Endothelial cell (in vitro differentiated cells): Measurements from ENCODE around the gene ITM2C. TPM values are rescaled to one million over a fixed set of nuclear protein-coding genes. Genes with fewer than 3 reads are reported as not detected.

Experiments used
- DNase-seq: peaks from one replicate; pipeline ENCODE4 v3.0.0; 2021; ENCODE audit warnings: low spot score
- H3K27ac Mint-ChIP-seq: one replicate; pipeline ENCODE4 v1.8.0; 2021; ENCODE audit warnings: mixed read lengths, inconsistent platforms; ENCODE audit not compliant: unreplicated experiment
- H3K27me3 Mint-ChIP-seq: one replicate; pipeline ENCODE4 v1.8.0; 2021; ENCODE audit warnings: mild to moderate bottlenecking, moderate library complexity, mixed read lengths, inconsistent platforms; ENCODE audit not compliant: unreplicated experiment
- H3K36me3 Mint-ChIP-seq: one replicate; pipeline ENCODE4 v1.8.0; 2021; ENCODE audit warnings: mild to moderate bottlenecking, low read depth, mixed read lengths, inconsistent platforms; ENCODE audit not compliant: unreplicated experiment
- H3K4me1 Mint-ChIP-seq: one replicate; pipeline ENCODE4 v1.8.0; 2021; ENCODE audit warnings: mild to moderate bottlenecking, mixed read lengths, inconsistent platforms; ENCODE audit not compliant: unreplicated experiment
- H3K4me3 Mint-ChIP-seq: one replicate; pipeline ENCODE4 v1.8.0; 2021; ENCODE audit warnings: mild to moderate bottlenecking, mixed read lengths, inconsistent platforms; ENCODE audit not compliant: unreplicated experiment
- H3K9me3 Mint-ChIP-seq: one replicate; pipeline ENCODE4 v1.8.0; 2021; ENCODE audit warnings: mixed read lengths, inconsistent platforms; ENCODE audit not compliant: unreplicated experiment
- total RNA-seq: library from RNA; stranded (reverse); fragmentation: NEBNext Ultra II Directional; extraction: Animal tissue kit (Norgen Biotek cat#: 25700); gene quantifications from one replicate; pipeline ENCODE4 v1.2.1, GENCODE V29; 2021; ENCODE audit not compliant: unreplicated experiment
- TF ChIP-seq, protein P1 (sequence below): fragments of 200-600 bp; sonication (generic); IDR thresholded peaks from one replicate; pipeline ENCODE4 v1.5.0; 2021; ENCODE audit warnings: antibody characterized with exemption; ENCODE audit not compliant: unreplicated experiment

Gene ITM2C
- total RNA-seq, 1 donor from 2014 or later = 279 TPM

DNA sequence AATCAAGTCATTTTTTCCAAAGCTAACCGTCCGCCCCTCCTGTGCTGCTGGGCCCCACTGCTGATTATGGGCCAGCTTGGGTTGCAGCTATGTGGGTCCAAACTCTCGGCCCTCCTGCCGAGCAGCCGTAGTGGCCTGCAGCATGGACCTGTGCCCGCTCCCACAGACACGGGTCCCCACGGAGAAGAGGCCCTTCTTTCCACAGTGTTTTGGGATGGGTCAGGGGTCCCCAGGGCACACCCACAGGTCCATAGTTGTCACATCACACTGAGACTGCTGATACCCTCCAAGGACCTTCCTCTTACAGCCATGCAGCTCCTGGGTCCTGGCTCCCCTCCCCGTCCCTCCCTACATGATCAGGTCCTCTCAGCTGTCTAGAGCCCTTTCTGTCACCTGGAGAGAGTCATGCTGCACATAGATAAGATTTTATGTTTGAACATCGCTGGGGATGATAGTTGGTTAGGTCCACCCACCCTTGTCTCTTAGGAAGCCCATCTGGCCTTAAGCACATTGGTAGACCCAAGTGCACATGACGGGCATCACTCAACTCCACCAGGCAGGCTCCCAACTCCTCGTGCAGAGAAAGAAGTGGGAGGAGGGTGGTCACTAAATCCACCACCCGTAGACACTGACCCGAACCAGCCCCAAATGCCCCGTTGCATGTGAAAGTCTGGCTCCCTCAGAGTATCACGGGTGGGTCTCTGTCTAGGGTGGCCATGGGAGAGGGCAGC lies 42.8 kb downstream of the ITM2C start:
- H3K9me3 Mint-ChIP-seq = no peaks in the 10 kb centered on the region
- H3K27ac Mint-ChIP-seq = peak overlapping the region; percentile 85
- TF ChIP-seq, protein P1, sequence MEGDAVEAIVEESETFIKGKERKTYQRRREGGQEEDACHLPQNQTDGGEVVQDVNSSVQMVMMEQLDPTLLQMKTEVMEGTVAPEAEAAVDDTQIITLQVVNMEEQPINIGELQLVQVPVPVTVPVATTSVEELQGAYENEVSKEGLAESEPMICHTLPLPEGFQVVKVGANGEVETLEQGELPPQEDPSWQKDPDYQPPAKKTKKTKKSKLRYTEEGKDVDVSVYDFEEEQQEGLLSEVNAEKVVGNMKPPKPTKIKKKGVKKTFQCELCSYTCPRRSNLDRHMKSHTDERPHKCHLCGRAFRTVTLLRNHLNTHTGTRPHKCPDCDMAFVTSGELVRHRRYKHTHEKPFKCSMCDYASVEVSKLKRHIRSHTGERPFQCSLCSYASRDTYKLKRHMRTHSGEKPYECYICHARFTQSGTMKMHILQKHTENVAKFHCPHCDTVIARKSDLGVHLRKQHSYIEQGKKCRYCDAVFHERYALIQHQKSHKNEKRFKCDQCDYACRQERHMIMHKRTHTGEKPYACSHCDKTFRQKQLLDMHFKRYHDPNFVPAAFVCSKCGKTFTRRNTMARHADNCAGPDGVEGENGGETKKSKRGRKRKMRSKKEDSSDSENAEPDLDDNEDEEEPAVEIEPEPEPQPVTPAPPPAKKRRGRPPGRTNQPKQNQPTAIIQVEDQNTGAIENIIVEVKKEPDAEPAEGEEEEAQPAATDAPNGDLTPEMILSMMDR = no peak
- H3K36me3 Mint-ChIP-seq = no peaks in the 10 kb centered on the region
- peaks cover 20% of the 10 kb centered on the region for H3K4me1 Mint-ChIP-seq
- DNase-seq = no peak
- no peak overlapping the region for H3K4me3 Mint-ChIP-seq
- H3K27me3 Mint-ChIP-seq = peaks cover 11% of the 10 kb centered on the region

DNA sequence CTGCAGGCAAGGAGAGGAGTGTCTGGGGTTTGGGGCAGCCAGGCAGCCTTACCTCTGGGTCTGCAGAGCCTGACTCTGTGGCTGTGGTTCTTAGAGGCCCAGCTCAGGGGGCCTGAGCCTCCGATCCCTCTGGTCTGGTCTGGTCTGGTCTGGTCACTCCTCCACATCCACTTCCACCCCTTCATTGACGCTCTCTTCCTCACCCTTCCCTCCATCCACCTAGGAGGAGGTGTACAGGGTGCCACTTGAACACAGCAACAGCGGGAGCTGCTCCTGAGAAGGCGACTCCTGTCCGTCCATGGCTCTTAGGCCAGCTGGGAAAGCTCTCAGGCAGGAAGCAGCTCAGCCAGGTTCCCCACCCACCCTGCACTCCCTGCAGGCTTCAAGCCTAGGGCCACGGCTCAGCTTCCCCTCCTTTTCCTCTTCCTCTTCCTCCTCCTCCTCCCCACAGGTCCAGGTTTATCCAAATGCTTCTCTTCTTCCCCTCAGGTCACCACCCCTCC lies 43.4 kb downstream of the ITM2C start:
- Mint-ChIP-seq H3K27ac (peak overlapping the region; percentile 85), H3K9me3 (no peaks in the 10 kb centered on the region), H3K4me1 (peaks cover 20% of the 10 kb centered on the region), H3K4me3 (peak overlapping the region; percentile 82), H3K27me3 (peaks cover 10% of the 10 kb centered on the region), H3K36me3 (no peaks in the 10 kb centered on the region)
- TF ChIP-seq, protein P1 = no peak
- no peak for DNase-seq

DNA sequence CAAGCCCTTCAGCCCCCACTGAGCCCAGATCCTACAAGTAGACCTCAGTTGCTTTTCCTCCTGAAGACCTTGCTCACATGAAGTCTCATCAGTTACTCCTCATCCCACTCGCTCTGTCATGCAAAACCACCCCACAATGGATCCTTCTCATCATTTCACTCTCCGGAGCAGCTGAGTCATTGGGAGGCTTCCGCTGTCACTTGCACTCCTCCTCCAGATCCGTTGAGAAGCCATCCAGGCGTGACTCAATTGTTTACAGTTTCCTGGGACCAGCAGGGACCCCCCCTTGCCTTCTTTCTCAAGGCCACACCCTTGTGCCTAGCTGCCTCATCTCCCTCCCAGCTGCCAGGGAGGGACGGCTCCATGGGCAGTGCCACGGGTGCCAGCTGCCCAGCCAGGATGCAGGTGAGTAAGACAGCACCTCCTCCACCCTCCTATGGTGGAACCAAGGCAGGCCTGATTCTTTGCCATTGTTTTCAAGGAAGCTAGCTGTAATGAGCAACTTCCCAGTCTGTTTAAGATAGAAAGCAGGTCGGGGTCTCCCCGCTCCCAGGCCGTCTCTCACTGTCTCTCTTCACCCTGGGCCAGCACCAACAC lies 44.0 kb downstream of the ITM2C start:
- H3K27me3 Mint-ChIP-seq = peaks cover 10% of the 10 kb centered on the region
- H3K36me3 Mint-ChIP-seq = no peaks in the 10 kb centered on the region
- peak overlapping the region; percentile 84 for H3K27ac Mint-ChIP-seq
- no peak for DNase-seq
- H3K9me3 Mint-ChIP-seq = no peaks in the 10 kb centered on the region
- TF ChIP-seq, protein P1 = no peak
- H3K4me1 Mint-ChIP-seq = peaks cover 20% of the 10 kb centered on the region
- H3K4me3 Mint-ChIP-seq = peak overlapping the region; percentile 82

DNA sequence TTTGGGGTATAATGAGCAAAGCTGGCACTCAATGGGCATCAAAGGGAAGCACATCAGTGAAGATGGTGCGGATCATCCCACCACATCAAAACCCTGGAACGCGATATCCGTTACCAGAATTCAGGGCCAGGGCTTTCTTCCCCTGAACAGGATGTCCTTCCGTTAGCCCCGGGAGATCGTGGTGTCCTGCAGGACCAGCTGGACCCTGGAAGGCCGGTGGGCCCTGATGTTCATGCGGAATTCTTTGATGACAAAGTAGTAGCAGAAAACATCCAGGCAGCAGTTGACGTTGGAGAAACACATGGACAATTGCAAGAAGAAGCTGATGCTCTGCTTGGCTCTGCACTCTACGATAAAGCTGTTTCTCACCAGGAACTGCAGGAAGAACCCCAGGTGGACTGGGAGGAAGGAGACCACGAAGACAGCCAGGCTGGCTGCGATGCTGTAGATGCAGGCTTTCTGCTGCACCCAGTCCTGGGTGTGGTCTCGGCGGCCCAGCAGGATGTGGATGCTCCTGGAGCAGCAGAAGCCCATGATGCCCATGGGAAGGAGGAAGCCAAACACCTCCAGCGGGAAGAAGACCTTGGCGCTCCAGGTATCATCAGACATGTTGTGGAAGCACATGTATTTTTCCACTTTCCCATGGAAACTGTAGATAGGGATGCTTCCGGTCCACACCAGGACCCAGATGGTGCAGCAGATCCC lies 45.3 kb downstream of the ITM2C start:
- Mint-ChIP-seq H3K27ac (peak overlapping the region; percentile 67), H3K4me3 (no peak overlapping the region), H3K27me3 (peaks cover 10% of the 10 kb centered on the region), H3K4me1 (peaks cover 18% of the 10 kb centered on the region), H3K9me3 (no peaks in the 10 kb centered on the region), H3K36me3 (no peaks in the 10 kb centered on the region)
- TF ChIP-seq, protein P1 = no peak
- DNase-seq = no peak
